Testis (tissue), 3 donors: ENCODE data around the gene ACKR1. TPM values are rescaled to one million over a fixed set of nuclear protein-coding genes. Genes with fewer than 3 reads are reported as not detected.

Source experiments
- DNase-seq: peaks from one replicate; pipeline ENCODE4 v3.0.0-alpha.2; 2019
- H3K27ac ChIP-seq, 2 donors: fragments of 200-600 bp; sonication (generic); one replicate each; pipeline ENCODE4 v1.5.1; 2019
- H3K27me3 ChIP-seq: fragments of 200-600 bp; sonication (generic); one replicate; pipeline ENCODE4 v1.5.1; 2019
- H3K36me3 ChIP-seq: fragments of 200-600 bp; sonication (generic); one replicate; pipeline ENCODE4 v1.5.1; 2017; ENCODE audit warnings: low read depth; ENCODE audit errors: missing control alignments
- H3K4me1 ChIP-seq: fragments of 200-600 bp; sonication (generic); one replicate; pipeline ENCODE4 v1.5.1; 2019
- H3K4me3 ChIP-seq, 2 donors: fragments of 200-600 bp; sonication (generic); one replicate each; pipeline ENCODE4 v1.5.1; 2017 to 2019
- H3K9me3 ChIP-seq: fragments of 200-600 bp; sonication (generic); one replicate; pipeline ENCODE4 v1.5.1; 2017
- CTCF ChIP-seq, 3 experiments: fragments of 450-650 bp in 2 of 3; fragments of 200-600 bp in 1 of 3; sonication (generic) in 1 of 3; IDR thresholded peaks; one replicate each; pipeline ENCODE4 v1.5.1; 2016 to 2019; ENCODE audit warnings: antibody characterized with exemption in 3 of 3, mild to moderate bottlenecking in 2 of 3, moderate library complexity in 1 of 3
- POLR2A ChIP-seq: fragments of 450-650 bp; IDR thresholded peaks from one replicate; pipeline ENCODE4 v1.6.1; 2017; ENCODE audit warnings: antibody characterized with exemption, mild to moderate bottlenecking, moderate library complexity
- WGBS, 2 donors: methylation state at CpG; one replicate each; pipeline ENCODE4 v1.1.5; 2018; 5-methylcytosine and 5-hydroxymethylcytosine counted together
- intact Hi-C: fragments of 100-400 bp; cut with DNase I; formaldehyde crosslinking; loops from one replicate; pipeline ENCODE4 v1.15.1; 2023; ENCODE audit warnings: low total_unique reads
- polyA plus RNA-seq: library from polyadenylated mRNA; stranded (reverse); fragments of 350-450 nt; fragmentation: Illumina TruSeq; extraction: RNeasy Lipid Tissue Mini Kit (QIAGEN cat#74804); gene quantifications from one replicate; pipeline ENCODE4 v1.2.3, GENCODE V29; 2014; ENCODE audit warnings: low read depth, low replicate concordance; ENCODE audit not compliant: insufficient read depth
- total RNA-seq, 2 donors: library from RNA; depleted of rRNA; stranded (reverse); fragments of >200 nt; gene quantifications; one replicate each; pipeline ENCODE4 v1.2.3, GENCODE V29; 2016

ACKR1 gene
- total and polyA plus RNA-seq, 3 donors from 2014 or later = 14.9 to 26.9 (median 16.6) TPM

DNA sequence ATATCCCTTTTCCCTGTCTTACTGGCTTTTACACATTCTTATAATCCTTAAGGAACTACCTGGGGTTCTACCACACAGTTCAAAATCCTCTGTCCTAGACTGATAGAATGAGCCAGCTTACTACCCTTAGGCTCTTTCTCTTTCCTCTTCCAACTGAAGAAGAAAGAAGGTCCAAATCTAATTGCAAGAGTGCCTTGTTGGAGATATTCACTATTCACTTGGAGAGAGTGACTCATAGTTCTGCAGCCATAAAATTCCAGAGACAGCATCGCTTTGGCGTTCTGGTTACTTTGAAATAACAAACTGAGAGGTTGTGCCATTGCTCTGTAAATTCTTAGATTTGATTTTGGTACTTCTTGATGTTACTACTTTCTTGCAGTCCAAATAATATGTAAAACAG, 29.1 kb upstream of the ACKR1 start:
- no peaks in the 10 kb centered on the region for H3K9me3 ChIP-seq
- H3K27ac ChIP-seq = no peak overlapping the region
- 77 to 88% methylated on average over 2 of the region's 2 CpGs for WGBS, 2 donors

GRCh38 chr1:159177272-159177907, 27.3 kb upstream of the ACKR1 start:
- no peak overlapping the region for H3K27ac ChIP-seq
- intact Hi-C loops = no loop called here
- TF ChIP-seq CTCF (IDR thresholded peaks at IDR 0.05) (no peak), POLR2A (no peak)
- DNase-seq = peak; percentile 65
- 26 to 27% methylated on average over 3 of the region's 3 CpGs for WGBS, 2 donors
- H3K4me3 ChIP-seq = no peak overlapping the region
- H3K36me3 ChIP-seq = no peaks in the 10 kb centered on the region
- peaks cover under 1% of the 10 kb centered on the region for H3K4me1 ChIP-seq
- H3K27me3 ChIP-seq = no peaks in the 10 kb centered on the region
- H3K9me3 ChIP-seq = no peaks in the 10 kb centered on the region

More for the DNA sequence above, 29.1 kb upstream of the ACKR1 start:
- Histone ChIP-seq H3K4me1 (peaks cover 12% of the 10 kb centered on the region), H3K4me3 (no peak overlapping the region), H3K27me3 (no peaks in the 10 kb centered on the region), H3K36me3 (no peaks in the 10 kb centered on the region)
- no peak for DNase-seq
- intact Hi-C loops = no loop called here
- no peak for TF ChIP-seq CTCF (IDR thresholded peaks at IDR 0.05)
- TF ChIP-seq POLR2A = no peak

GRCh38 chr1:159179906-159180305, 24.8 kb upstream of the ACKR1 start:
- intact Hi-C loops = no loop called here

DNA sequence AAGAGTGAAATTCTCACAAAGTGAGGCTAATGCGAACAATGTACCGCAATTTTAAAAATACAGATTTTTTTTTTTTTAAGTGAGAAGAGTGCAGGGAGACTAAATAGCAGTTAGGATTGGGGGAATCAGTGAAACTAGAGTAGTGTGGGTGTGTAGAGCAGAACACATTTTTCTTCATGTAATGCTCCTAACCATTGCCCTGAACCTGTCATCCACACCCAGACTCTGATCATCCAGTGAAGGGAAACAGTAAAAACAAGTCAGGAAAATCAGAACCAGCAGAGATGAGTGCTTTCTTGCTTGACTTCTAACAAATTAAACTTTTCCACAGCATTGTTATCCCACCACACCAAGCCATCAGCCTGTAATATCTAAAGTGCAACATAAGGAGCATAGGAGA, 24.2 kb upstream of the ACKR1 start:
- no peaks in the 10 kb centered on the region for H3K4me1 ChIP-seq
- no peaks in the 10 kb centered on the region for H3K27me3 ChIP-seq
- H3K4me3 ChIP-seq = no peak overlapping the region
- intact Hi-C loops = no loop called here
- H3K9me3 ChIP-seq = no peaks in the 10 kb centered on the region
- no peaks in the 10 kb centered on the region for H3K36me3 ChIP-seq
- no peak overlapping the region for H3K27ac ChIP-seq
- TF ChIP-seq POLR2A (no peak), CTCF (IDR thresholded peaks at IDR 0.05) (no peak)
- no peak for DNase-seq
- WGBS, 2 donors = 95 to 98% methylated on average over 2 of the region's 2 CpGs

More at GRCh38 chr1:159179906-159180305, 24.8 kb upstream of the ACKR1 start:
- H3K27ac ChIP-seq = no peak overlapping the region
- H3K9me3 ChIP-seq = no peaks in the 10 kb centered on the region
- H3K36me3 ChIP-seq = no peaks in the 10 kb centered on the region
- no peak for DNase-seq
- no peaks in the 10 kb centered on the region for H3K4me1 ChIP-seq
- no peak overlapping the region for H3K4me3 ChIP-seq
- H3K27me3 ChIP-seq = no peaks in the 10 kb centered on the region
- TF ChIP-seq POLR2A (no peak), CTCF (IDR thresholded peaks at IDR 0.05) (no peak)
